ENCODE data around the gene LRBA.

LRBA gene

GRCh38 chr4:150457802-150458201 lies 557.3 kb downstream of the LRBA start:
- H3K36me3 ChIP-seq (ENCODE audit: control insufficient read depth in 1 of 2, insufficient read depth in 2 of 2, low read depth in 1 of 2, low read length in 2 of 2) = peaks cover 0 to 7% of the 10 kb centered on the region in 2 experiments
- no peak overlapping the region for H3K4ac ChIP-seq (ENCODE audit: low read depth in 1 of 2, low read length in 2 of 2)
- DNase-seq = no peak
- H3K9me3 ChIP-seq (ENCODE audit: control insufficient read depth, low read length) = peaks cover 11% of the 10 kb centered on the region
- H3K9ac ChIP-seq (ENCODE audit: low read length) = no peak overlapping the region
- H2BK15ac ChIP-seq (ENCODE audit: low read depth, poor library complexity, severe bottlenecking) = no peak overlapping the region
- H3K4me1 ChIP-seq (ENCODE audit: control insufficient read depth, insufficient read depth, low read depth, low read length) = no peaks in the 10 kb centered on the region
- H2BK12ac ChIP-seq (ENCODE audit: low read length in 2 of 2) = no peak overlapping the region
- H2BK120ac ChIP-seq (ENCODE audit: low read depth, low read length) = no peak overlapping the region
- H3K23ac ChIP-seq (ENCODE audit: low read length in 2 of 2) = no peak overlapping the region
- no peak overlapping the region for H3K27ac ChIP-seq (ENCODE audit: low read length, poor library complexity, severe bottlenecking)
- H2AK5ac ChIP-seq (ENCODE audit: low read length, severe bottlenecking) = no peak overlapping the region
- no peak overlapping the region for H3K4me2 ChIP-seq (ENCODE audit: low read length, poor library complexity, severe bottlenecking)
- WGBS = no CpG with 5 or more reads among the region's 1 CpG
- no peak overlapping the region for H3K4me3 ChIP-seq (ENCODE audit: insufficient read depth in 1 of 2, low read depth in 1 of 2, low read length in 2 of 2)
- no peak overlapping the region for H4K8ac ChIP-seq (ENCODE audit: low read length)
- no peak overlapping the region for H4K91ac ChIP-seq (ENCODE audit: low read length)
- H3K14ac ChIP-seq (ENCODE audit: low read length in 2 of 2) = no peak overlapping the region
- no peak overlapping the region for H3K18ac ChIP-seq (ENCODE audit: low read depth in 1 of 2, low read length in 2 of 2)
- H3K27me3 ChIP-seq (ENCODE audit: control insufficient read depth in 1 of 2, insufficient read depth in 1 of 2, low read length in 2 of 2) = no peaks in the 10 kb centered on the region
- H2AFZ ChIP-seq (ENCODE audit: low read depth, low read length) = no peak overlapping the region
- H2BK5ac ChIP-seq (ENCODE audit: low read depth, low read length, poor library complexity, severe bottlenecking) = no peak overlapping the region
- H3K79me1 ChIP-seq (replicated peaks; ENCODE audit: low read length, poor library complexity, severe bottlenecking) = peaks cover 1% of the 10 kb centered on the region

DNA sequence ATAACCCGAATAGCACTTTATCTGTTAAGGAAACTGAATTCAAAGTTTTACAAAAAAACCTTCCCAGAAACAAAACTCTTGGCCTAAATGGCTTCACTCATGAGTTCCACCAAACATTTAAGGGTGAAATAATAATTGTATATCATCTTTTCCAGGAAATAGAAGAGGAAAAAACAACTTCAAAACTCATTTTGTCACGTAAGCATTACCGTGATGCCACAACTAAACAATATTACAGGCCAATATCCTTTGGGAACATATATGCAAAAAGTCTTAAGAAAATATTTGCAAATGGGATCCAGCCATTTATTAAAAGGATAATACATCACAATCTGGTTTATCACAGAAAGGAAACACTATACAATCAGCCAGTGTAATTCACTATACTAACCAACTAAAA lies 563.2 kb downstream of the LRBA start:
- no peak overlapping the region for H3K18ac ChIP-seq (ENCODE audit: low read depth in 1 of 2, low read length in 2 of 2)
- H4K91ac ChIP-seq (ENCODE audit: low read length) = no peak overlapping the region
- no peak overlapping the region for H4K8ac ChIP-seq (ENCODE audit: low read length)
- WGBS = 90% methylated on average over 1 of the region's 3 CpGs
- H3K4me1 ChIP-seq (ENCODE audit: control insufficient read depth, insufficient read depth, low read depth, low read length) = no peaks in the 10 kb centered on the region
- peaks cover 5% of the 10 kb centered on the region for H3K79me1 ChIP-seq (replicated peaks; ENCODE audit: low read length, poor library complexity, severe bottlenecking)
- no peaks in the 10 kb centered on the region for H3K27me3 ChIP-seq (ENCODE audit: control insufficient read depth in 1 of 2, insufficient read depth in 1 of 2, low read length in 2 of 2)
- H3K9ac ChIP-seq (ENCODE audit: low read length) = no peak overlapping the region
- peaks cover 11% of the 10 kb centered on the region for H3K9me3 ChIP-seq (ENCODE audit: control insufficient read depth, low read length)
- DNase-seq = no peak
- H2BK120ac ChIP-seq (ENCODE audit: low read depth, low read length) = no peak overlapping the region
- H3K23ac ChIP-seq (ENCODE audit: low read length in 2 of 2) = no peak overlapping the region
- no peak overlapping the region for H3K27ac ChIP-seq (ENCODE audit: low read length, poor library complexity, severe bottlenecking)
- no peak overlapping the region for H2BK12ac ChIP-seq (ENCODE audit: low read length in 2 of 2)
- no peak overlapping the region for H3K4me2 ChIP-seq (ENCODE audit: low read length, poor library complexity, severe bottlenecking)
- H3K36me3 ChIP-seq (ENCODE audit: control insufficient read depth in 1 of 2, insufficient read depth in 2 of 2, low read depth in 1 of 2, low read length in 2 of 2) = peaks cover 0 to 7% of the 10 kb centered on the region in 2 experiments
- no peak overlapping the region for H2BK5ac ChIP-seq (ENCODE audit: low read depth, low read length, poor library complexity, severe bottlenecking)
- H2AFZ ChIP-seq (ENCODE audit: low read depth, low read length) = no peak overlapping the region
- no peak overlapping the region for H2BK15ac ChIP-seq (ENCODE audit: low read depth, poor library complexity, severe bottlenecking)
- no peak overlapping the region for H3K14ac ChIP-seq (ENCODE audit: low read length in 2 of 2)
- H3K4me3 ChIP-seq (ENCODE audit: insufficient read depth in 1 of 2, low read depth in 1 of 2, low read length in 2 of 2) = no peak overlapping the region
- H2AK5ac ChIP-seq (ENCODE audit: low read length, severe bottlenecking) = no peak overlapping the region
- H3K4ac ChIP-seq (ENCODE audit: low read depth in 1 of 2, low read length in 2 of 2) = no peak overlapping the region

DNA sequence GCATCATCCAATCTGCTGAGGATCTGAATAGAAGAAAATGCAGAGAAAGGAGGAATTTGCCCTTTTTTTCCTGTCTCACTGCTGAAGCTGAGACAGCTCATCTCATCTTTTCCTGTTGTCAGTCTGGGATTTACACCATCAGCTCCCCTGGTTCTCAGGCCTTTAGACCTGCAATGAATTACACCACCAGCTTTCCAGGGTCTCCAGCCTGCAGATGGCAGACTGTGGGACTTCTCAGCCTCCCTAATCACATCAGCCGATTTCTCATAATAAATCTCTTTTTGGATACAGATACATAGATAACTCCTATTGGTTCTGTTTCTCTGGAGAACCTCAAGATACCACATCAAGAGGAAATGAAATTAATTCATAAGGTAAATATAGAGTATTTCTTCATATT lies 567.7 kb downstream of the LRBA start:
- no peak overlapping the region for H3K9ac ChIP-seq (ENCODE audit: low read length)
- no peaks in the 10 kb centered on the region for H3K9me3 ChIP-seq (ENCODE audit: control insufficient read depth, low read length)
- no peak overlapping the region for H2AFZ ChIP-seq (ENCODE audit: low read depth, low read length)
- H2BK15ac ChIP-seq (ENCODE audit: low read depth, poor library complexity, severe bottlenecking) = no peak overlapping the region
- H3K27ac ChIP-seq (ENCODE audit: low read length, poor library complexity, severe bottlenecking) = no peak overlapping the region
- no peak overlapping the region for H3K23ac ChIP-seq (ENCODE audit: low read length in 2 of 2)
- no peak overlapping the region for H2BK5ac ChIP-seq (ENCODE audit: low read depth, low read length, poor library complexity, severe bottlenecking)
- no peak overlapping the region for H3K4me2 ChIP-seq (ENCODE audit: low read length, poor library complexity, severe bottlenecking)
- no peak overlapping the region for H2AK5ac ChIP-seq (ENCODE audit: low read length, severe bottlenecking)
- H3K36me3 ChIP-seq (ENCODE audit: control insufficient read depth in 1 of 2, insufficient read depth in 2 of 2, low read depth in 1 of 2, low read length in 2 of 2) = no peaks in the 10 kb centered on the region
- peaks cover 1% of the 10 kb centered on the region for H3K4me1 ChIP-seq (ENCODE audit: control insufficient read depth, insufficient read depth, low read depth, low read length)
- H2BK12ac ChIP-seq (ENCODE audit: low read length in 2 of 2) = no peak overlapping the region
- no peak overlapping the region for H4K8ac ChIP-seq (ENCODE audit: low read length)
- H4K91ac ChIP-seq (ENCODE audit: low read length) = no peak overlapping the region
- no peak overlapping the region for H3K14ac ChIP-seq (ENCODE audit: low read length in 2 of 2)
- no peaks in the 10 kb centered on the region for H3K27me3 ChIP-seq (ENCODE audit: control insufficient read depth in 1 of 2, insufficient read depth in 1 of 2, low read length in 2 of 2)
- no peak overlapping the region for H2BK120ac ChIP-seq (ENCODE audit: low read depth, low read length)
- peaks cover 6% of the 10 kb centered on the region for H3K79me1 ChIP-seq (replicated peaks; ENCODE audit: low read length, poor library complexity, severe bottlenecking)
- DNase-seq = no peak
- WGBS = no CpG with 5 or more reads among the region's 1 CpG
- H3K4me3 ChIP-seq (ENCODE audit: insufficient read depth in 1 of 2, low read depth in 1 of 2, low read length in 2 of 2) = no peak overlapping the region
- no peak overlapping the region for H3K18ac ChIP-seq (ENCODE audit: low read depth in 1 of 2, low read length in 2 of 2)
- H3K4ac ChIP-seq (ENCODE audit: low read depth in 1 of 2, low read length in 2 of 2) = no peak overlapping the region

GRCh38 chr4:150439451-150439933 lies 575.6 kb downstream of the LRBA start:
- Histone ChIP-seq H3K4me2 (ENCODE audit: low read length, poor library complexity, severe bottlenecking) (no peak overlapping the region), H4K91ac (ENCODE audit: low read length) (no peak overlapping the region), H3K79me1 (replicated peaks; ENCODE audit: low read length, poor library complexity, severe bottlenecking) (no peaks in the 10 kb centered on the region), H2AFZ (ENCODE audit: low read depth, low read length) (no peak overlapping the region), H3K27me3 (ENCODE audit: control insufficient read depth in 1 of 2, insufficient read depth in 1 of 2, low read length in 2 of 2) (no peaks in the 10 kb centered on the region), H3K9me3 (ENCODE audit: control insufficient read depth, low read length) (no peaks in the 10 kb centered on the region), H3K4ac (ENCODE audit: low read depth in 1 of 2, low read length in 2 of 2) (no peak overlapping the region), H2BK15ac (ENCODE audit: low read depth, poor library complexity, severe bottlenecking) (no peak overlapping the region), H3K23ac (ENCODE audit: low read length in 2 of 2) (no peak overlapping the region), H4K8ac (ENCODE audit: low read length) (no peak overlapping the region), H3K36me3 (ENCODE audit: control insufficient read depth in 1 of 2, insufficient read depth in 2 of 2, low read depth in 1 of 2, low read length in 2 of 2) (no peaks in the 10 kb centered on the region), H2BK12ac (ENCODE audit: low read length in 2 of 2) (no peak overlapping the region), H3K4me1 (ENCODE audit: control insufficient read depth, insufficient read depth, low read depth, low read length) (no peaks in the 10 kb centered on the region), H2BK5ac (ENCODE audit: low read depth, low read length, poor library complexity, severe bottlenecking) (no peak overlapping the region), H3K4me3 (ENCODE audit: insufficient read depth in 1 of 2, low read depth in 1 of 2, low read length in 2 of 2) (no peak overlapping the region), H3K14ac (ENCODE audit: low read length in 2 of 2) (no peak overlapping the region), H3K27ac (ENCODE audit: low read length, poor library complexity, severe bottlenecking) (no peak overlapping the region), H3K18ac (ENCODE audit: low read depth in 1 of 2, low read length in 2 of 2) (no peak overlapping the region), H2AK5ac (ENCODE audit: low read length, severe bottlenecking) (no peak overlapping the region), H3K9ac (ENCODE audit: low read length) (no peak overlapping the region), H2BK120ac (ENCODE audit: low read depth, low read length) (no peak overlapping the region)
- no peak for DNase-seq
- WGBS = no CpG with 5 or more reads among the region's 3 CpGs
